Measurements from ENCODE around the gene EVA1C.

DNA sequence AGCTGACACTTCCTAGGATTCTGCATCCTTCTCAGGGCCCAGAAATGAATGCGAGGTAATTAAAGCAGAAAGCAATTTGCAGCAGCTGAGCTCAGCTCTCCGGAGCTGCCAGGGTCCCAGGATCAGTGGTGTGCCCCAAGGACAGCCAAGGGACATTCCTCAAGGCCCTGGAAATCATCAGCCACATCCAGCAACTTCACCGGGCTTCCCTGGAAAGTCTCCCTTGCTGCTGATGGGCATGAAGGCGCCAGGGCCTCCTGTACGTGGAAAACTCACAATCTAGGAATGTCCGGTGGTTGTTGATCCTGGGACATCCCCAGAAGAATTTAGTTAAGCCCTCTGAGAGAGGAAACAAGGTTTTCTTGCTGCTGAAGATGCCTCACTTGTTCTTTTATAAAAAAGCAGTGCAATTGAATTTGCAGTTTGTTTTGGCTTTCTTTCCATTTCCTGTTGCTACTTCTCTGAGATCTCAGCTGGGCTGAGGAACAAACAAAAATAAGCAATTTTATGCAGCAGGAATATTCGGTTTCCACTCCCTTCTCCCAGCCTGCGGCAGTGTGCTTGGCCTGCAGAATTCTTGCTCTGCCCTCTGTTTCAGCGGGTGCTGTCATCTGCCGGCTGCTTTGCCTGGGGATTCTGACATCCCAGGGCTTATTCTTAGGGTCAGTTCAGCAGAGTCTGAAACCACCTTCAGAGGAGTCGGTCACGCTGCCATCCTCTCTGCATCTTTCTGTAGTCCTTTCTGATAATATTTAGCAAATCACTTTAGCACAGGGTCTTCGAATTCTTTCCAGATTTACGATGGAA is 86.9 kb downstream of the EVA1C start:
- TF ChIP-seq, protein P1, sequence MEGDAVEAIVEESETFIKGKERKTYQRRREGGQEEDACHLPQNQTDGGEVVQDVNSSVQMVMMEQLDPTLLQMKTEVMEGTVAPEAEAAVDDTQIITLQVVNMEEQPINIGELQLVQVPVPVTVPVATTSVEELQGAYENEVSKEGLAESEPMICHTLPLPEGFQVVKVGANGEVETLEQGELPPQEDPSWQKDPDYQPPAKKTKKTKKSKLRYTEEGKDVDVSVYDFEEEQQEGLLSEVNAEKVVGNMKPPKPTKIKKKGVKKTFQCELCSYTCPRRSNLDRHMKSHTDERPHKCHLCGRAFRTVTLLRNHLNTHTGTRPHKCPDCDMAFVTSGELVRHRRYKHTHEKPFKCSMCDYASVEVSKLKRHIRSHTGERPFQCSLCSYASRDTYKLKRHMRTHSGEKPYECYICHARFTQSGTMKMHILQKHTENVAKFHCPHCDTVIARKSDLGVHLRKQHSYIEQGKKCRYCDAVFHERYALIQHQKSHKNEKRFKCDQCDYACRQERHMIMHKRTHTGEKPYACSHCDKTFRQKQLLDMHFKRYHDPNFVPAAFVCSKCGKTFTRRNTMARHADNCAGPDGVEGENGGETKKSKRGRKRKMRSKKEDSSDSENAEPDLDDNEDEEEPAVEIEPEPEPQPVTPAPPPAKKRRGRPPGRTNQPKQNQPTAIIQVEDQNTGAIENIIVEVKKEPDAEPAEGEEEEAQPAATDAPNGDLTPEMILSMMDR (optimal IDR thresholded peaks at IDR 0.05 in 1 of 3, IDR thresholded peaks at IDR 0.05 in 1 of 3, conservative IDR thresholded peaks at IDR 0.05 in 1 of 3; ENCODE audit: extremely low read depth in 1 of 3, insufficient read depth in 2 of 3, low read length in 3 of 3): no peak
- no peak for TF ChIP-seq EZH2 (IDR thresholded peaks at IDR 0.05; ENCODE audit: low read length)

All from keratinocyte (primary cell).